Kidney epithelial cell (primary cell): ENCODE data around the gene ERCC3. TPM values are rescaled to one million over a fixed set of nuclear protein-coding genes. Genes with fewer than 3 reads are reported as not detected.
"Not testable (repeated sequence)": the region's sequence is repeated elsewhere in the genome, so short reads cannot be mapped to it uniquely, and the experiment has no call there.

ENCODE experiments used
- DNase-seq: peaks from one replicate; pipeline ENCODE4 v3.0.0-alpha.2; 2010; ENCODE audit warnings: low read depth
- H3K27me3 ChIP-seq: 2 replicates; pipeline ENCODE4 v1.6.0; 2011; ENCODE audit warnings: low read length; ENCODE audit not compliant: control insufficient read depth, insufficient read depth
- H3K36me3 ChIP-seq: 2 replicates; pipeline ENCODE4 v1.5.1; 2011; ENCODE audit warnings: low read length; ENCODE audit not compliant: control insufficient read depth, insufficient read depth
- H3K4me3 ChIP-seq: 2 replicates; pipeline ENCODE4 v1.5.1; 2011; ENCODE audit warnings: low read depth, mild to moderate bottlenecking, control low read depth, low read length
- total RNA-seq: library from RNA; depleted of rRNA; stranded (reverse); fragments of >200 nt; gene quantifications from 2 replicates; pipeline ENCODE4 v1.2.3, GENCODE V29; 2015
- TF ChIP-seq, protein P1 (sequence below): IDR thresholded peaks from 2 replicates; pipeline ENCODE4 v1.5.1; 2011; ENCODE audit warnings: mild to moderate bottlenecking, moderate library complexity, low read length, control low read depth, inconsistent platforms; ENCODE audit not compliant: insufficient read depth, poor library complexity, severe bottlenecking

Gene ERCC3
- total RNA-seq, 1 donor from 2014 or later: 31.5 TPM

DNA sequence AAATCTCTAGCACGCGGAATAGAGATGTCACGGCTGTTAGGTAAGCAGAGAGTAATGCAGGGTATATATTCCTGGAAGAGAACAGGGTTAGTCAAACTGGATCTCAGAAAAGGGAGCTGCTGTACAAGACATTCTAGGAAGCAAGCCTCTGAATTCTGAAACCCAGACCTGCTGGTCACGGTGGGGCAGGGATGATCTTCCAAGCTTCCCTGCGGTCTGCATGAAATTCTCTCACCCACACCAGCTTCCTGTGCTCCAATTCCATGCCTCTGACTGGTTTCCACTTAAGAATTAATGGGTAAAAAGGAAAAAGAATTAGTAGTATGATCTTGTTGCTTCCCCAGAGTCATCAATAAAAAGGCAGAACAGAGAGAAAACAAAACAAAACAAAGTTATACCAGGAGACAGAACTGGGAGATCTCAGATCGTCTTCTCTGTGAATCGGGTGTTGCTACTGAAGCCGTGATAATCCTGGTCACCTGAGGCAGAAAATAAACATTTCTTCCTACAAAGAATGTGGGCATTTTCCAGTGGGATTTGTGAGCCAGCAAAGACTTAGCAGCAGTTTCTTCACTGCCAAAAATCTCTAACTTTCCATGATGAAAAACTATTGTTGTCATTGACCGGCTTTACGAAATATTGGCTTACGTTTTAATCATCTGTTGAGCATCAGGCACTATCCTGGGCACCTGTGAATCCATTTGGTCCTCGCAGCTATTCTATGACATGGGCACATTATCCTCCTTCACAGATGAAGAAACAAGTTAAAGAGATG, 68.6 kb downstream of the ERCC3 start:
- H3K36me3 ChIP-seq: no peaks in the 10 kb centered on the region
- no peaks in the 10 kb centered on the region for H3K27me3 ChIP-seq
- TF ChIP-seq, protein P1, sequence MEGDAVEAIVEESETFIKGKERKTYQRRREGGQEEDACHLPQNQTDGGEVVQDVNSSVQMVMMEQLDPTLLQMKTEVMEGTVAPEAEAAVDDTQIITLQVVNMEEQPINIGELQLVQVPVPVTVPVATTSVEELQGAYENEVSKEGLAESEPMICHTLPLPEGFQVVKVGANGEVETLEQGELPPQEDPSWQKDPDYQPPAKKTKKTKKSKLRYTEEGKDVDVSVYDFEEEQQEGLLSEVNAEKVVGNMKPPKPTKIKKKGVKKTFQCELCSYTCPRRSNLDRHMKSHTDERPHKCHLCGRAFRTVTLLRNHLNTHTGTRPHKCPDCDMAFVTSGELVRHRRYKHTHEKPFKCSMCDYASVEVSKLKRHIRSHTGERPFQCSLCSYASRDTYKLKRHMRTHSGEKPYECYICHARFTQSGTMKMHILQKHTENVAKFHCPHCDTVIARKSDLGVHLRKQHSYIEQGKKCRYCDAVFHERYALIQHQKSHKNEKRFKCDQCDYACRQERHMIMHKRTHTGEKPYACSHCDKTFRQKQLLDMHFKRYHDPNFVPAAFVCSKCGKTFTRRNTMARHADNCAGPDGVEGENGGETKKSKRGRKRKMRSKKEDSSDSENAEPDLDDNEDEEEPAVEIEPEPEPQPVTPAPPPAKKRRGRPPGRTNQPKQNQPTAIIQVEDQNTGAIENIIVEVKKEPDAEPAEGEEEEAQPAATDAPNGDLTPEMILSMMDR: no peak
- peak; percentile 28 for DNase-seq
- no peak overlapping the region for H3K4me3 ChIP-seq

DNA sequence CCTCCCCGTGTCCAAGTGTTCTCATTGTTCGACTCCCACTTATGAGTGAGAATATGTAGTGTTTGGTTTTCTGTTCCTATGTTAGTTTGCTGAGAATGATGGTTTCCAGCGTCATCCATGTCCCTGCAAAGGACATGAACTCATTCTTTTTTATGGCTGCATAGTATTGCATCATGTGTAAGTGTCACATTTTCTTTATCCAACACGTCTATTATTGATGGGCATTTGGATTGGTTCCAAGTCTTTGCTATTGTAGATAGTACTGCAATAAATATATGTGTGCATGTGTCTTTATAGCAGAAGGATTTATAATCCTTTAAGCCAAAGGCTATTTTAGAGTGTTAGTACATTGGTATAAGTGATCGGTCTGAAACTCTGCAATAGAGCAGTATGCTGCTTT, 69.8 kb downstream of the ERCC3 start:
- not testable (repeated sequence) for DNase-seq, H3K4me3 ChIP-seq, H3K36me3 ChIP-seq, H3K27me3 ChIP-seq

DNA sequence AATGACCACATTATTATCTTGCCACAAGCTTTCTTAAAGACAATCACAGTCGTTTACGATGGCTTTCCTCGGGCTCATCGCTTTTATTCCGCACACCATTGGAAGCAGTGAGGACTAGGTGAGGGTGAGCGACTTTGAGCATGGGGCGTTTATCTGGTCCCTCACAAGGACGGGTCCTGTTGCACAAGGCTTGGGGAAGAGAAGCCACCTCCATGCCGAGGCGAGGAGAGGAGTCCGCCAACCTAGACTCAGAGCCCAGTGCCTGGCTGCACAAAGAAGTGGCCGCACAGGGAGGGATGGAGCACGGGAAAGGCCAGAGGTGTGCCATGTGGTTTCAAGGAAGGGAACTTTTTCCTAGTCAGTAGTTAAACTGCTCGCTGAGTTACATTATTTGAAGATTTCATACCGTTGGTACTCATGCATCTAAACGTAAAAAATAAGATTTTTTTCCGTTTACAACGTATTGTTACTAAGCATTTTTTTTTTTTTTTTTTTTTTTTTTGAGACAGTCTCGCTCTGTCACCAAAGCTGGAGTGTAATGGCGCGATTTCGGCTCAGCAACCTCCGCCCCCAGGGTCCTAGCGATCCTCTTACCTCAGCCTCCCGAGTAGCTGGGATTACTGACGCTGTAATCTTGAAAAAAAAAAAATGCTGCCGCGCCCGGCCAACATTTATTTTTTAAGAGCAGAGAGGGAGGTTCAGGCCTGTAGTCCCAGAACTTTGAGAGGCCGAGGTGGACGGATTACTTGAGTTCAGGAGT, 73.0 kb downstream of the ERCC3 start:
- Histone ChIP-seq H3K27me3 (peaks cover 2% of the 10 kb centered on the region), H3K36me3 (no peaks in the 10 kb centered on the region), H3K4me3 (no peak overlapping the region)
- TF ChIP-seq, protein P1: no peak
- no peak for DNase-seq

DNA sequence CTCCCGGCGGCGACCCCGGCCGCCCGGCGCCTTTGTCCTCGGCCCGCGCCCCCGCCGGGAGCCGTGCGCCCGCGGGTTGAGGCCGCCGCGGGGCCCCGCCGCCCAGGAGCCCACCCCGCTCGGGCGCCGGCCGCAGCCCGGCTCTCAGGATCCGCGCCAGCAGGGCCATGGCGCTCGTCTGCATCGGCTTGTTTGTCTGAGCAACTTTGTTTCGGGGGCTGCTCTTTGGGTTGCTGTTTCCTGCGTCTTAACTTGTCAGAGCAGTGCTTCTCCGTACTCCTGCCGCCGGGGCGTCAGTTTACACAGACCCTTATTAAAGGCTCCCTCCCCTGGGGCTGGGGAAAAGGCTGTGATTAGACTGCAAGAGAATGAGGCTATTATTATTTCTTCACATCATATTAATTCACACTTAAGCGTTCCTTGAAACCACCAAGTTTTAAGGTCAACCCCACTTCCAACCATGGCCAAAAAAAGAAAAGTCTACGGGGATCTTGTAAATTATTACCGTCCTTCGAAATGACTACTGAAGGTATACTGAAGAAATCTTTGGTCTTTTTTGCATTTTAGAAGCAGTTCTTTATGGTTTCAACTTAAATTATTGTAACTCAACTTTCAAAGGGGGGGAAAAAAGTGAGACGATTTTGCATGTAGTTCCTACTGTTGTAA, 73.7 kb downstream of the ERCC3 start, which contains the start of gene CYP27C1:
Gene CYP27C1 (minus strand): TSS at position 198 of the 666 bp plus-strand sequence. CDS start 29 bp downstream, at position 169.
- TF ChIP-seq, protein P1: no peak
- no peak for DNase-seq
- Histone ChIP-seq H3K36me3 (no peaks in the 10 kb centered on the region), H3K4me3 (peak within 1 kb of the TSS; percentile 81), H3K27me3 (peaks cover 2% of the 10 kb centered on the region)

DNA sequence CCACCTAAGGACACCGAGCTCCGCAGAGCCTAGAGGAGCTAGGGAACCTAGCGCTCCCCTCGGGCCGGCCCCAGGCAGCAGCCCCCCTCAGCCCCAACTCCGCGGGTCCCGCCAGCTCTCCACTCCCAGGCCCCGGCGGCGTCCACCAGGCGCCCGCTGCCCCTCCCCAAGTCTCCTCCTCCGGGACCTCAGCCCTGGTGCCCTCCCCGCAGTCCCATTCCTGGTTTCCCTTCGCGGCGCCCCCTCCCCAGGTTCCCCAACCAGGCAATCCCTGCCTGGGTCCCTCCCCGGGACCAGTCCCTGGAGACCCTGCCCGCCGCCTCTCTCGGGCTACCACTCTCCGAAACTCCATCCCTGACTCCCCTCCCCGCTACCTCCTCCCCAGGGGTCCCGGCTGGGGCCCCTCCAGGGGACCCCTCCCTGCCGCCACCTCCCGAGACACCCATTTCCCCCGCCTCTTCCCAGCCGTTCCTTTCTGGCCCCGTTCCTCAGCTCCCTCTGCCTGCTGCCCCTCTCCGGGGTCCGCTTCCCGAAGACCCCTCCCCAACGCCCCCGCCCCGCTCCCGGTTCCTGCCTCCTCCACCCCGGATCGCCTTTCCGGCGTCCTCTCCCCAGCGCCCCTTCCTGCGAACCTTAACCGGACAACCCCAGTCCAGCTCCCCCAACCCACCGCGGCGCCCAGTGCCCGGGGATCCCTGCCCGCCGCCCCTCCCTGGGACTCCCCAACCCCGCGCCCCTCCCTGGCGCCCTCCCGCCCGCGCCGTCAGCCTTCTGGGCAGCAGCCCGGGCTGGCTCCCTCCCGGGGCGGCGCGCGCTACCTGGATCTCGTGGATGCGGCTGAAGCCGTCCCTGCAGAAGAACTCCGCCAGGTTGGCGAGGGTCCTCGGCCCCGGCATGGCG, 74.5 kb downstream of the ERCC3 start:
- peaks cover 2% of the 10 kb centered on the region for H3K27me3 ChIP-seq
- DNase-seq: no peak

More for the DNA sequence above, 74.5 kb downstream of the ERCC3 start:
- TF ChIP-seq, protein P1: no peak
- Histone ChIP-seq H3K36me3 (no peaks in the 10 kb centered on the region), H3K4me3 (peak overlapping the region; percentile 81)
